GM10266 (cell line): ENCODE results near the gene BICC1.
A peak's percentile ranks its signal among the peaks of the same experiment; 100 is the strongest.

Experiments
- DNase-seq: peaks from one replicate; pipeline ENCODE4 v3.0.0; 2012; ENCODE audit errors: extremely low spot score
- CTCF ChIP-seq: IDR thresholded peaks from 2 replicates; pipeline ENCODE4 v1.5.1; 2012; ENCODE audit warnings: mild to moderate bottlenecking, low read depth; ENCODE audit not compliant: control insufficient read depth, insufficient read depth; ENCODE audit errors: missing control alignments

Gene BICC1, protein sequence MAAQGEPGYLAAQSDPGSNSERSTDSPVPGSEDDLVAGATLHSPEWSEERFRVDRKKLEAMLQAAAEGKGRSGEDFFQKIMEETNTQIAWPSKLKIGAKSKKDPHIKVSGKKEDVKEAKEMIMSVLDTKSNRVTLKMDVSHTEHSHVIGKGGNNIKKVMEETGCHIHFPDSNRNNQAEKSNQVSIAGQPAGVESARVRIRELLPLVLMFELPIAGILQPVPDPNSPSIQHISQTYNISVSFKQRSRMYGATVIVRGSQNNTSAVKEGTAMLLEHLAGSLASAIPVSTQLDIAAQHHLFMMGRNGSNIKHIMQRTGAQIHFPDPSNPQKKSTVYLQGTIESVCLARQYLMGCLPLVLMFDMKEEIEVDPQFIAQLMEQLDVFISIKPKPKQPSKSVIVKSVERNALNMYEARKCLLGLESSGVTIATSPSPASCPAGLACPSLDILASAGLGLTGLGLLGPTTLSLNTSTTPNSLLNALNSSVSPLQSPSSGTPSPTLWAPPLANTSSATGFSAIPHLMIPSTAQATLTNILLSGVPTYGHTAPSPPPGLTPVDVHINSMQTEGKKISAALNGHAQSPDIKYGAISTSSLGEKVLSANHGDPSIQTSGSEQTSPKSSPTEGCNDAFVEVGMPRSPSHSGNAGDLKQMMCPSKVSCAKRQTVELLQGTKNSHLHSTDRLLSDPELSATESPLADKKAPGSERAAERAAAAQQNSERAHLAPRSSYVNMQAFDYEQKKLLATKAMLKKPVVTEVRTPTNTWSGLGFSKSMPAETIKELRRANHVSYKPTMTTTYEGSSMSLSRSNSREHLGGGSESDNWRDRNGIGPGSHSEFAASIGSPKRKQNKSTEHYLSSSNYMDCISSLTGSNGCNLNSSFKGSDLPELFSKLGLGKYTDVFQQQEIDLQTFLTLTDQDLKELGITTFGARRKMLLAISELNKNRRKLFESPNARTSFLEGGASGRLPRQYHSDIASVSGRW

DNA sequence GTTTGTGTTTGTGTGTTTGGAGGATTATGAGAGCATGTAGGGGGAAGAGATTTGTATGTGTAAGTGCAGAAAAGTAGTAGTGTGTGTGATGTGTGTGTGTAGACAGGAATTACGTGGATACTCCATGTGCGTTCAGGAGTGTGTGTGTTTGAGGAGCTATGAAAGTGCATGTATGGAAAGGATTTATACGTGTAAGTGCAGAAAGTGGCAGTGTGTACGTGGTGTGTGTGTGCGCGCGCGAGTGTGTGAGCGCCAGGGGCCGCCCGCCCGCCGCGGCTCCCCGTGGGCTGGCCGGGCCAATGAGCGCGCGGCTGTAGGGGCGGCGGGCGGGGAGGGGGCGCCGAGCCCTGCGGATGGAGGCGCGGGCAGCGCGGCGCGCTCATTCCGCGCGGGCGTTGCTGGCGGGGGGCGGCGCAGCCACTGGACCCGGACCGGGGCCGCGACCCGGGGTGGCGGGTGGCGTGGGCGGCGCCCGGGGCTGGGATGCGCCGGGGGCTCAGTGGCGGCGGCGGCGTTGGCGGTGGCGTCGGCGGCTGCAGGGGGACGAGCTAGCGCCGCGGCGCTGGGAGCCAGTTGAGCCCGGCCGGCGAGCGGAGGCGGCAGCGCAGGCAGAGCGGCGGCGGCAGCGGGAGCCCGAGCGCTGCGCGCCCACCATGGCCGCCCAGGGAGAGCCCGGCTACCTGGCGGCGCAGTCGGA, at the start of gene BICC1:
BICC1 (plus strand) TSS at position 382 of the 697 bp plus-strand sequence; CDS start at position 654, 272 bp downstream.
- peak; percentile 29 for DNase-seq
- no peak for TF ChIP-seq CTCF

DNA sequence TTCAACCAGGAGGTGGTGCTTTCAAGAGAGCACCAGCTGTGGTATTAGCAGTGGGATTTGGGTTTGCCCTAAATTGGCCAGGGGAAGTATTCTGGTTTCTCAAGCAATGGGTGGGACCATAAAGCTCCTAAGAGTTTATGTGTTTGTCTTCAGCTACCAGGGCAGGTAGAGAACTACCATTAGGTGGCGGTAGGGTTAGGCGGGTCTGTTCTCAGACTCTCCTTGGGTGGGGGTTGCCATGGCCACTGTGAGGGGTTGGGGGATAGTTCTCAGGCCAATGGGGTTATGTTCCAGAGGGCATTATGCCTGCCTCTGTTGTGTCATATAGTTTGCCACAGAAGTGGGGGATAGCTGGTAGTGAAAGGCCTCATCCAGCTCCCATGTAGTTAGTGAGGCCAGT, 47.7 kb upstream of the BICC1 start:
- DNase-seq, result no peak
- no peak for TF ChIP-seq CTCF

DNA sequence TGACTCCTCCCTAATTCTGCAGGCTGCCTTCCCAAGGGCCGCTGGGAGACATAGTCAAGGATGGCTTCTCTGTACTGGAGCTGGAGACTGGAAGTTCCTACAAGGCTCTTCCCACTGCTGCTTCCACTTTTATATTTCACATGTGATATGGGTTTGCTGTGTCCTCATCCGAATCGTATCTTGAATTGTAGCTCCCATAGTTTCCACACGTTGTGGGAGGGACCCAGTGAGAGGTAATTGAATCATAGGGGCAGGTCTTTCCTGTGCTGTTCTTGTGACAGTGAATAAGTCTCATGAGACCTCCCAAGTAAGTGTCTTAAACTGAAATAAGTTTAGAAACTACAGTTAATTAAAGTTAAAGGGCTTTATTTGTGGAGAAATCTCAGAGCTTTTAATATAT, 47.0 kb upstream of the BICC1 start:
- TF ChIP-seq CTCF, result no peak
- DNase-seq, result no peak

- DNase-seq, result no peak
- TF ChIP-seq CTCF, result no peak
These were observed 44.6 kb upstream of the BICC1 start for GRCh38 chr10:58467931-58468635.

- TF ChIP-seq CTCF, result no peak
- no peak for DNase-seq
These were observed 38.7 kb upstream of the BICC1 start for GRCh38 chr10:58473976-58474375.
